ENCODE data around the gene RAB1B. TPM values are rescaled to one million over a fixed set of nuclear protein-coding genes. Genes with fewer than 3 reads are reported as not detected.

Gene RAB1B
- polyA plus RNA-seq, 1 donor: 108 TPM

GRCh38 chr11:66283461-66284105 is 15.1 kb downstream of the RAB1B start:
- no peak for DNase-seq

GRCh38 chr11:66284526-66285078 is 16.2 kb downstream of the RAB1B start:
- no peak for DNase-seq

- DNase-seq: no peak
These were observed 17.0 kb downstream of the RAB1B start for GRCh38 chr11:66285250-66285947.

GRCh38 chr11:66286699-66287098 is 18.3 kb downstream of the RAB1B start:
- no peak for DNase-seq

GRCh38 chr11:66287211-66287888 is 18.9 kb downstream of the RAB1B start:
- DNase-seq: no peak

GRCh38 chr11:66287889-66288670 is 19.6 kb downstream of the RAB1B start:
- no peak for DNase-seq

GRCh38 chr11:66288671-66289547 is 20.5 kb downstream of the RAB1B start, which contains the start of gene YIF1A:
TSS of gene YIF1A (minus strand) at chr11:66289143. CDS start at chr11:66288985, 158 bp downstream.
- peak; percentile 97 for DNase-seq

GRCh38 chr11:66289548-66290329 is 21.3 kb downstream of the RAB1B start:
- peak; percentile 79 for DNase-seq

- DNase-seq: no peak
These were observed 21.8 kb downstream of the RAB1B start for GRCh38 chr11:66290330-66290621.

- no peak for DNase-seq
These were observed 22.9 kb downstream of the RAB1B start for GRCh38 chr11:66291303-66291705.

- DNase-seq: no peak
These were observed 23.5 kb downstream of the RAB1B start, which contains the start of gene TMEM151A for GRCh38 chr11:66291706-66292542. TSS of gene TMEM151A (plus strand) at chr11:66291894. CDS start at chr11:66292014, 120 bp downstream.

- no peak for DNase-seq
These were observed 24.3 kb downstream of the RAB1B start for GRCh38 chr11:66292543-66293332.

GRCh38 chr11:66293352-66293751 is 24.9 kb downstream of the RAB1B start:
- DNase-seq: no peak

GRCh38 chr11:66293777-66294625 is 25.6 kb downstream of the RAB1B start:
- DNase-seq: no peak

- no peak for DNase-seq
These were observed 26.5 kb downstream of the RAB1B start for GRCh38 chr11:66294626-66295620.

- DNase-seq: no peak
These were observed 29.2 kb downstream of the RAB1B start for GRCh38 chr11:66297610-66298009.

Measured in left kidney (tissue), 2 donors.